PC-9 (cell line): ENCODE results near the gene GABPB2. TPM values are rescaled to one million over a fixed set of nuclear protein-coding genes. Genes with fewer than 3 reads are reported as not detected.

Source experiments
- BruUV-seq: library from RNA; stranded (reverse); fragments of 400-500 nt; replicated peaks from 2 replicates; lab custom pipeline; 2021; lab: Mats Ljungman, UMichigan
- CTCF ChIA-PET: fragments of 300-600 bp; sonication (Branson Sonifier 250); formaldehyde crosslinking; loops from one replicate; lab custom pipeline; 2022; ENCODE audit warnings: antibody characterized with exemption; lab: Charles Lee
- POLR2A ChIA-PET: fragments of 300-600 bp; sonication (Branson Sonifier 250); formaldehyde crosslinking; loops from one replicate; lab custom pipeline; 2022; ENCODE audit warnings: antibody characterized with exemption; ENCODE audit not compliant: unreplicated experiment; lab: Charles Lee
- DNase-seq, 2 experiments: peaks; one replicate each; pipeline versions ENCODE4 v3.0.0 to v3.0.0-alpha.2; 2015 to 2022; ENCODE audit warnings: mixed read lengths in 1 of 2
- H2AFZ ChIP-seq: fragments of 200-600 bp; sonication (generic); 2 replicates; pipeline ENCODE4 v1.8.1; 2017; ENCODE audit warnings: antibody characterized with exemption
- H3F3A ChIP-seq: fragments of 200-600 bp; sonication (generic); 2 replicates; pipeline ENCODE4 v1.8.1; 2017; ENCODE audit warnings: antibody characterized with exemption, mild to moderate bottlenecking, low read depth; ENCODE audit not compliant: insufficient read depth
- H3K27ac ChIP-seq: fragments of 200-600 bp; sonication (generic); 2 replicates; pipeline ENCODE4 v1.6.1; 2016; ENCODE audit warnings: mixed run types
- H3K27me3 ChIP-seq: fragments of 200-600 bp; sonication (generic); 2 replicates; pipeline ENCODE4 v1.6.1; 2016; ENCODE audit warnings: low read depth, mixed run types; ENCODE audit not compliant: insufficient read depth
- H3K36me3 ChIP-seq: fragments of 200-600 bp; sonication (generic); 2 replicates; pipeline ENCODE4 v1.6.1; 2016; ENCODE audit warnings: low read depth, mixed run types
- H3K4me1 ChIP-seq: fragments of 200-600 bp; sonication (generic); replicated peaks from 2 replicates; pipeline ENCODE4 v1.6.1; 2016; ENCODE audit warnings: mixed run types; ENCODE audit not compliant: insufficient read depth
- H3K4me2 ChIP-seq: fragments of 200-600 bp; sonication (generic); 2 replicates; pipeline ENCODE4 v1.6.1; 2017; ENCODE audit warnings: mixed run types
- H3K4me3 ChIP-seq: fragments of 200-600 bp; sonication (generic); 2 replicates; pipeline ENCODE4 v1.6.1; 2016; ENCODE audit warnings: mixed run types
- H3K79me2 ChIP-seq: fragments of 200-600 bp; sonication (generic); 2 replicates; pipeline ENCODE4 v1.6.1; 2017; ENCODE audit warnings: low read depth, mixed run types
- H3K9me2 ChIP-seq: fragments of 200-600 bp; sonication (generic); 2 replicates; pipeline ENCODE4 v1.8.1; 2017; ENCODE audit warnings: mild to moderate bottlenecking; ENCODE audit not compliant: insufficient read depth
- H3K9me3 ChIP-seq: fragments of 200-600 bp; sonication (generic); 2 replicates; pipeline ENCODE4 v1.8.1; 2016; ENCODE audit warnings: low read depth; ENCODE audit not compliant: insufficient read depth
- H4K20me1 ChIP-seq: fragments of 200-600 bp; sonication (generic); 2 replicates; pipeline ENCODE4 v1.8.1; 2017; ENCODE audit not compliant: insufficient read depth
- EZH2 ChIP-seq: fragments of 200-600 bp; sonication (generic); IDR thresholded peaks from 2 replicates; pipeline ENCODE4 v1.8.0; 2017; ENCODE audit warnings: antibody characterized with exemption, low read depth
- intact Hi-C: fragments of 100-400 bp; cut with micrococcal nuclease; formaldehyde crosslinking; loops from one replicate; pipeline ENCODE4 v1.10.0; 2022; ENCODE audit not compliant: unreplicated experiment
- total RNA-seq: library from RNA; stranded (reverse); gene quantifications from 2 replicates; pipeline ENCODE4 v1.2.3, GENCODE V29; 2021
- TF ChIP-seq, protein P1 (sequence below): fragments of 200-600 bp; sonication (generic); conservative IDR thresholded peaks from 2 replicates; pipeline ENCODE4 v1.6.1; 2017; ENCODE audit warnings: mixed run types, antibody characterized with exemption, mild to moderate bottlenecking, moderate library complexity

Gene GABPB2
- total RNA-seq, 1 experiment from 2014 or later: 6.6 TPM

DNA sequence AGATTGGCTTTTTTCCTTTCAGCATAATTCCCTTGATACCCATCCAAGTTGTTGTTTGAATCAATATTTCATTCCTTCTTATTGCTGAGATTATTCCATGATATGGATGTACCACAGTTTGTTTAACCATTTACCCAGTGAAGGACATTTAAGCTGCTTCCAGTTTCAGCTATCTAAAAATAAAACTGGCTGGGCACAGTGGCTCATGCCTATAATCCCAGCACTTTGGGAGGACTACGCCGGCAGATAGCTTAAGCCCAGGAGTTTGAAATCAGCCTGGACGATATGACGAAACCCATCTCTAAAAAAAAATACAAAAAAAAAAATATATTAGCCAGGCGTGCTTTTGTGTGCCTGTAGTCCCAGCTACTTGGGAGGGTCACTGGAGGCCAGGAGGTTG is 43.3 kb downstream of the GABPB2 start:
- Histone ChIP-seq H3K9me3 (no peaks in the 10 kb centered on the region), H4K20me1 (no peaks in the 10 kb centered on the region), H3K36me3 (no peaks in the 10 kb centered on the region), H3F3A (no peaks in the 10 kb centered on the region), H3K79me2 (no peaks in the 10 kb centered on the region), H3K27me3 (no peaks in the 10 kb centered on the region), H2AFZ (no peak overlapping the region), H3K27ac (no peak overlapping the region), H3K4me3 (no peak overlapping the region), H3K9me2 (no peaks in the 10 kb centered on the region), H3K4me1 (no peaks in the 10 kb centered on the region), H3K4me2 (no peak overlapping the region)
- no TSS peak for BruUV-seq
- CTCF ChIA-PET: no interaction called here
- POLR2A ChIA-PET: interaction anchor here (0.6 kb wide), 1 partner anchor 43 kb away, joined by 6 read pairs; no protein-coding TSS in a partner anchor
- no peak for DNase-seq
- TF ChIP-seq, protein P1, sequence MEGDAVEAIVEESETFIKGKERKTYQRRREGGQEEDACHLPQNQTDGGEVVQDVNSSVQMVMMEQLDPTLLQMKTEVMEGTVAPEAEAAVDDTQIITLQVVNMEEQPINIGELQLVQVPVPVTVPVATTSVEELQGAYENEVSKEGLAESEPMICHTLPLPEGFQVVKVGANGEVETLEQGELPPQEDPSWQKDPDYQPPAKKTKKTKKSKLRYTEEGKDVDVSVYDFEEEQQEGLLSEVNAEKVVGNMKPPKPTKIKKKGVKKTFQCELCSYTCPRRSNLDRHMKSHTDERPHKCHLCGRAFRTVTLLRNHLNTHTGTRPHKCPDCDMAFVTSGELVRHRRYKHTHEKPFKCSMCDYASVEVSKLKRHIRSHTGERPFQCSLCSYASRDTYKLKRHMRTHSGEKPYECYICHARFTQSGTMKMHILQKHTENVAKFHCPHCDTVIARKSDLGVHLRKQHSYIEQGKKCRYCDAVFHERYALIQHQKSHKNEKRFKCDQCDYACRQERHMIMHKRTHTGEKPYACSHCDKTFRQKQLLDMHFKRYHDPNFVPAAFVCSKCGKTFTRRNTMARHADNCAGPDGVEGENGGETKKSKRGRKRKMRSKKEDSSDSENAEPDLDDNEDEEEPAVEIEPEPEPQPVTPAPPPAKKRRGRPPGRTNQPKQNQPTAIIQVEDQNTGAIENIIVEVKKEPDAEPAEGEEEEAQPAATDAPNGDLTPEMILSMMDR: no peak
- TF ChIP-seq EZH2: no peak
- intact Hi-C loops: no loop called here

DNA sequence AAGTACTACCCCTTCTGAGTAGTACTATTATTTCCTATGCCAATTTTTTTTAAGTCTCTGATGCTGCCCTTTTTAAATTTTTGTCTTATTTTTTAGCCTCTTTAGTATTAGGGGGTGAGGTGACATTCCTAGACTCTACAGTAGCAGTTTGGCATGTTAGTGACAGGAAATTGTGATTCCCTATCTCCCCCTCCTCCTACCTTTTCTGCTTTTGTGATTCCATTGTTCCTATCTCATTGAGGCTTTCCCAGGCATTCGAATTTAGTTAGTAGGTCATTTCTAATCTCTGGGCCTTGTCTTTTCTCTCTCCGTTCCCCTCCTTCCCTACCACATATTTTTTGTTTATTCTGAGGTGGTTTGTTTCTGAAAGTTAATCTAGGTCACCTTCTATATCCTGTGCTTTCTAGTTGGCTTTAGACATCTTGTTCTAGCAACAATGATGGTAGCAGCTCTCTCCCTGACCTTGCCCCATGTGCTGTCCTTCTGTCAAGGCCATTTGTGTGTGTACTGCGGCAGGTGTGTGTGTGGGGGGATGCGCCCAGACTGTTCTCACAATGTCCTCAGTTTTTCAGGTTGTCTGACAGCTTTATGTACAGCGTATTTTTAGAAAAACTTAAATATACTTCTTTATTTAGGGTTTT is 54.3 kb downstream of the GABPB2 start:
- Histone ChIP-seq H2AFZ (no peak overlapping the region), H3K4me2 (no peak overlapping the region), H3K4me3 (no peak overlapping the region), H3K9me3 (no peaks in the 10 kb centered on the region), H4K20me1 (no peaks in the 10 kb centered on the region; the same call in 1 of the 2 replicates), H3K79me2 (no peaks in the 10 kb centered on the region), H3K27ac (no peak overlapping the region), H3K27me3 (no peaks in the 10 kb centered on the region), H3F3A (peaks cover 7% of the 10 kb centered on the region; the same call in 1 of the 2 replicates), H3K9me2 (no peaks in the 10 kb centered on the region), H3K36me3 (no peaks in the 10 kb centered on the region), H3K4me1 (no peaks in the 10 kb centered on the region)
- CTCF ChIA-PET: no interaction called here
- no peak for DNase-seq
- intact Hi-C loops: no loop called here
- TF ChIP-seq, protein P1: no peak
- TF ChIP-seq EZH2: no peak
- no TSS peak for BruUV-seq
- POLR2A ChIA-PET: no interaction called here

DNA sequence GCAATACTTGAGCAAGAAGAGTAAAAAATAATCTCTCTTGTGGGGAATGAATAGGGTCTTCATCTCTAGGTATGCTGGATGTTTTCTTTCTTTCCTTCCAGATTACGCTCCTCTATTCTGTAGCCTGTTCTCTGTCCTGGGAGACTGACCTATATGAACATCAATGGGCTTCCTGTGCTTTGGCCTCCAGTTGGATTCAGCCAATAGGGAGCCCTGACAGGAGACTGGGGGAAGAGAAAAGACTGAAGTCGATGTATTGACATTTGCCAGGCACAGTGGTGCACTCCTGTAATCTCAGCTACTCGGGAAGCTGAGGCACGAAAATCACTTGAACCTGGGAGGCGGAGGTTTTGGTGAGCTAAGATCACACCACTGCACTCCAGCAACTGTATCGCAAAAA is 58.2 kb downstream of the GABPB2 start:
- no peaks in the 10 kb centered on the region for H3K4me1 ChIP-seq
- H3K36me3 ChIP-seq: no peaks in the 10 kb centered on the region
- ChIA-PET POLR2A (no interaction called here), CTCF (no interaction called here)
- H3K4me2 ChIP-seq: no peak overlapping the region
- no peak overlapping the region for H3K4me3 ChIP-seq
- H3K27me3 ChIP-seq: peaks cover 18% of the 10 kb centered on the region; the same call in 1 of the 2 replicates
- intact Hi-C loops: no loop called here
- no peak overlapping the region for H2AFZ ChIP-seq
- H3K9me3 ChIP-seq: no peaks in the 10 kb centered on the region
- no TSS peak for BruUV-seq
- no peak for DNase-seq
- H4K20me1 ChIP-seq: no peaks in the 10 kb centered on the region; the same call in 1 of the 2 replicates
- H3K79me2 ChIP-seq: no peaks in the 10 kb centered on the region
- peaks cover 14% of the 10 kb centered on the region; the same call in 1 of the 2 replicates for H3F3A ChIP-seq
- no peak for TF ChIP-seq EZH2
- TF ChIP-seq, protein P1: no peak
- H3K27ac ChIP-seq: no peak overlapping the region
- H3K9me2 ChIP-seq: no peaks in the 10 kb centered on the region
